Psoas muscle (tissue), 8 donors: ENCODE measurements around the gene KDM4C. TPM values are rescaled to one million over a fixed set of nuclear protein-coding genes. Genes with fewer than 3 reads are reported as not detected.

Experiments
- ATAC-seq, 4 donors: fragments of 200-7000 bp; cut with Tn5 transposase; one replicate each; pipeline ENCODE4 v1.9.1; 2020; ENCODE audit warnings: moderate library complexity in 3 of 4, mild to moderate bottlenecking in 2 of 4
- DNase-seq, 2 donors: peaks; one replicate each; pipeline ENCODE4 v3.0.0-alpha.2; 2020
- H3K27ac ChIP-seq: fragments of 200-600 bp; one replicate; pipeline ENCODE4 v1.8.0; 2022
- H3K27me3 ChIP-seq, 3 donors: fragments of 200-600 bp in 1 of 3; one replicate each; pipeline versions ENCODE4 v1.6.1 to v1.8.0; 2013 to 2022; ENCODE audit warnings: low read length in 2 of 3, mild to moderate bottlenecking in 2 of 3, moderate library complexity in 1 of 3; ENCODE audit not compliant: insufficient read depth in 3 of 3
- H3K36me3 ChIP-seq, 2 donors: fragments of 200-600 bp in 1 of 2; one replicate each; pipeline versions ENCODE4 v1.6.1 to v1.8.0; 2013 to 2022; ENCODE audit warnings: low read depth in 1 of 2, mild to moderate bottlenecking in 1 of 2, moderate library complexity in 1 of 2; ENCODE audit not compliant: insufficient read depth in 1 of 2
- H3K4me1 ChIP-seq: fragments of 200-600 bp; one replicate; pipeline ENCODE4 v1.8.0; 2022
- H3K4me3 ChIP-seq: fragments of 200-600 bp; one replicate; pipeline ENCODE4 v1.8.0; 2022; ENCODE audit warnings: mild to moderate bottlenecking
- H3K9me3 ChIP-seq: fragments of 200-600 bp; one replicate; pipeline ENCODE4 v1.8.0; 2022
- CTCF ChIP-seq: fragments of 200-600 bp; IDR thresholded peaks from one replicate; pipeline ENCODE4 v1.8.0; 2022; ENCODE audit warnings: antibody characterized with exemption
- WGBS, 3 donors: extraction: QIAGEN DNeasy Blood & Tissue Kit; methylation state at CpG; one replicate each; pipeline versions ENCODE4 v1.1.6 to v1.1.7; 2013; 5-methylcytosine and 5-hydroxymethylcytosine counted together
- intact Hi-C, 2 donors: fragments of 100-400 bp; cut with DNase I; formaldehyde crosslinking; loops; one replicate each; pipeline versions ENCODE4 v1.11.0 to v1.14.2; 2022
- polyA plus RNA-seq, 3 donors: library from polyadenylated mRNA; stranded (reverse); fragments of 200-250 nt; gene quantifications; one replicate each; pipeline ENCODE4 v1.2.3, GENCODE V29; 2013
- total RNA-seq, 4 donors: library from RNA; stranded (reverse); fragmentation: NEBNext Ultra II Directional in 2 of 4; extraction: Animal tissue kit (Norgen Biotek cat#: 25700) in 2 of 4; gene quantifications; one replicate each; pipeline versions ENCODE4 v1.2.1 to v1.2.4, GENCODE V29; 2021 to 2023
- donor health status: healthy with polysubstance abuse.
- donor health status: DM: no; HTN: no; CAD: no; lungs with moderate emphysema.
- donor health status: Bipolar disorder and iron deficiency.
- donor health status: healthy.
- donor health status: DM: yes; HTN: yes; CAD: no.
- donor health status: DM: no; HTN: no; CAD: no.
- donor health status: DM: no; HTN: no; CAD: no.
- donor health status: DM: yes; HTN: yes; CAD: no.

KDM4C gene
- total and polyA plus RNA-seq, 7 donors, result 2.7 to 13.0 (median 10.1) TPM

DNA sequence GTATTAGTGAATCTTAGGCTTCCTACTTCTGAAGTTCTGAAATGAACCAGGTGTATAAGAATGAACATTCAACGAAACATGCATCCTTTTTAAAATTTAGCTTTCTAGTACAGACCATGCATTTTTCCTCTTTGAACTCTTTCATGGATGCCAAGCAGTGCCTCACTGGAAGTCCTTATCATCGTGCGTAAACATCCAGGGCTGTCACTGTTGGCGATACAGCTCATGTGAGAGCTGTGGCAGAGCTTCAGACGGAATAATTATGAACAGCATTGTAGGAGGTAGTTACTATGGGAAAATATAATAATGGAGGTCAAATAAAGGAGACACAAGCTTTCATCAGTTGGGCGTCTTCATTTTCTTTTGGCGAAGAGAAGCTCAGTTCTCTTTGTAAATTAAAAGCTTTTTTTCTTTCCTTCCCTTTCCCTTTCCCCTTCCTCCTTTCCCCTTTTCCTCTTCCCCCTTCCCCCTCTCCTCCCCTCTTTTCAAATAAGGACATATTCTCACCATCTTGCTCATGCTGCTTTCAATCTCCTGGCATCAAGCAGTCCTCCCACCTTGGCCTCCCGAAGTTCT, 167.3 kb downstream of the KDM4C start:
- H3K4me3 ChIP-seq, result no peak overlapping the region
- H3K4me1 ChIP-seq, result no peaks in the 10 kb centered on the region
- no peak for TF ChIP-seq CTCF
- no peaks in the 10 kb centered on the region for H3K9me3 ChIP-seq
- no peaks in the 10 kb centered on the region for H3K36me3 ChIP-seq
- no peak overlapping the region for H3K27ac ChIP-seq
- no peak for DNase-seq
- no peaks in the 10 kb centered on the region for H3K27me3 ChIP-seq
- 91 to 95% (median 92%) methylated on average over 8 of the region's 8 CpGs for WGBS, 3 donors
- ATAC-seq, result no peak
- intact Hi-C loops, result no loop called here

DNA sequence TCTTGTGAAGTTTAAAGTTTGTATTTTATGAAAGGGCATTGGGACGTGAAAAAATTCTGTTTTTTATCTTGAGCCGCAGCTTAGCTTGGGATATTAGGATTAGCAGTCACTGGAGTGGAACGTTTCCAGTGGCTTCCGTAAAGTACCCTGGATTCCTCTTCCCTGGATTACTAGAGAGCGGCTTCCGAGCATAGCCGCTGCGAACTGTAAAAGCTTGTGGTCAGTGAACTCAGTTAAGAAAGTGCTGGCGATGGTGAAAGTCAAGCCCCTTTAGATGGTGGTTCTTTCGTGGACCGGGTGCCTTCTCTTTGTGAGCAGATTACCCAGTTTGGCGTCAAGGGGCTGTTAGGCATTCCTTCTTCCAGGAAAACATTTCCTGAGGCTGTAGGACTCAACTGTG, 168.1 kb downstream of the KDM4C start:
- H3K4me1 ChIP-seq, result peaks cover 2% of the 10 kb centered on the region
- H3K27ac ChIP-seq, result no peak overlapping the region
- no peaks in the 10 kb centered on the region for H3K27me3 ChIP-seq
- no peak for ATAC-seq
- DNase-seq, result no peak
- TF ChIP-seq CTCF, result no peak
- WGBS, 3 donors, result 82 to 94% (median 88%) methylated on average over 12 of the region's 12 CpGs
- H3K9me3 ChIP-seq, result no peaks in the 10 kb centered on the region
- no peak overlapping the region for H3K4me3 ChIP-seq
- intact Hi-C loops, result no loop called here
- no peaks in the 10 kb centered on the region for H3K36me3 ChIP-seq

DNA sequence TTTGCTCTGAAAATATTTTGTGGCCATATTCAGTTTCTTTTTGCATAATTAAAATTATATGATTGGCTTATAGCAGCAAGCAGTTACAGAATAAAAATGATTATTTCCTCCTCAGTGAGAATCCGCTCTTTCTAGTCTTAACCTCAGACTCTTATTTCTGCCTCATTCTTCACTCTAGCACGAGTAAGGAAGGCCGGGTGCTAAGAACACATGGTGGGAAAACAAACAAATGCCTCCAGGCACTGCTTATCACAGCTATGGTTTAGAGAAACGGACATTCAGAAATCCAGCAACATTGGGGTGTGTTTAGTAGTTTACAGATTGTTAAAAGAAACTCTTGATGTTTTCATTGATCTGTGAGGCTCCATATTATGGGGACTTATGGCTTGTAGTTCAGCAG, 168.7 kb downstream of the KDM4C start:
- H3K27ac ChIP-seq, result no peak overlapping the region
- WGBS, 3 donors, result 73 to 86% (median 76%) methylated on average over 4 of the region's 4 CpGs
- intact Hi-C loops, result no loop called here
- peaks cover 8% of the 10 kb centered on the region for H3K4me1 ChIP-seq
- no peak for ATAC-seq
- no peak for TF ChIP-seq CTCF
- H3K27me3 ChIP-seq, result no peaks in the 10 kb centered on the region
- no peak for DNase-seq
- no peaks in the 10 kb centered on the region for H3K36me3 ChIP-seq
- H3K4me3 ChIP-seq, result no peak overlapping the region
- no peaks in the 10 kb centered on the region for H3K9me3 ChIP-seq

- no peaks in the 10 kb centered on the region for H3K9me3 ChIP-seq
- ATAC-seq (no peak), DNase-seq (no peak)
- no peaks in the 10 kb centered on the region for H3K27me3 ChIP-seq
- 34 to 45% (median 35%) methylated on average over 1 of the region's 1 CpG for WGBS, 3 donors
- H3K4me1 ChIP-seq, result peaks cover 21% of the 10 kb centered on the region
- H3K4me3 ChIP-seq, result no peak overlapping the region
- TF ChIP-seq CTCF, result no peak
- intact Hi-C loops, result no loop called here
- no peak overlapping the region for H3K27ac ChIP-seq
- H3K36me3 ChIP-seq, result no peaks in the 10 kb centered on the region
These were observed 170.1 kb downstream of the KDM4C start for GRCh38 chr9:6927838-6928237.

GRCh38 chr9:6928863-6929262, 171.1 kb downstream of the KDM4C start:
- 93 to 95% (median 95%) methylated on average over 2 of the region's 2 CpGs for WGBS, 3 donors
- Histone ChIP-seq H3K4me1 (peaks cover 21% of the 10 kb centered on the region), H3K9me3 (no peaks in the 10 kb centered on the region), H3K36me3 (no peaks in the 10 kb centered on the region), H3K27me3 (no peaks in the 10 kb centered on the region), H3K27ac (no peak overlapping the region), H3K4me3 (no peak overlapping the region)
- no peak for TF ChIP-seq CTCF
- intact Hi-C loops, result no loop called here
- ATAC-seq (no peak), DNase-seq (no peak)
